Right forelimb (tissue), 1 donor: ENCODE data around the gene ATM.
"Not testable (repeated sequence)": the region's sequence is repeated elsewhere in the genome, so short reads cannot be mapped to it uniquely, and the experiment has no call there.

ENCODE experiments used
- DNase-seq: peaks from one replicate; pipeline ENCODE4 v3.0.0-alpha.2; 2018

The ATM gene

DNA sequence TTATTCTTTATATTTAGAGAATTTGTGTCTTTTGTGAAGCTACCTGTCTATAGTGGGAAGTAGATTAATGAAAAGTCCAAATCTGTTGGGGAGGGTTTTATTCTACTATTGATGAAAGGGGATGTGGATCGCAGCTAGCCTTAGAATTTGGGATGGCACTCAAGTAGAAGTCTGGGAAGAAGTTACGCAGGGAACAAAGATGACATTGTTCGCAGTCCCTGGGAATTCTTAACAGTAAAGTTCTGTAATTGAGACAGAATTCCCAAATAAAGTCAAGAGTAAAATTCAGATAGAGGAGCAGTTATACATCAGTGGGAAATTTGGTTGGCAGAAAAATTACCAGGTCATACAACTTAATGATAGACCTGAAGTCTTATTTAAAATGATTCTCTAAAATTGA lies 64.1 kb downstream of the ATM start:
- DNase-seq, result no peak

DNA sequence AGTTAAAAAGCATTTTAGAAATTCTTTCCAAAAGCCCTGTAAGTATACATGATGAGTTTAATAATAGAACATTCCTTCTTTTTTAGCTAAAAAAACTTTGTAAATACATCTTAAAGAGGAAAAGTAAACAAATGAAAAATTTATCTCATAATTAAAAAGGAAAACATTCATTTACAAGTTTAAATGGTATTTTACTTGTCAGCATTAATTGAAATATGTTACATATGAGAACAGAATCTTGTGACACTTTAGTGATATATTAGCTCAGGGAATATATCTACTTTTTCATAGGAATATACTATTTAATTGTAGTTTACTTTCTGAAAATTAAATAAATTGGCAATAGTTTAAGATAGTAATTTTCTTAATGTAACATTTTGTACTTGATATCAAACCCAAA lies 66.2 kb downstream of the ATM start:
- not testable (repeated sequence) for DNase-seq

DNA sequence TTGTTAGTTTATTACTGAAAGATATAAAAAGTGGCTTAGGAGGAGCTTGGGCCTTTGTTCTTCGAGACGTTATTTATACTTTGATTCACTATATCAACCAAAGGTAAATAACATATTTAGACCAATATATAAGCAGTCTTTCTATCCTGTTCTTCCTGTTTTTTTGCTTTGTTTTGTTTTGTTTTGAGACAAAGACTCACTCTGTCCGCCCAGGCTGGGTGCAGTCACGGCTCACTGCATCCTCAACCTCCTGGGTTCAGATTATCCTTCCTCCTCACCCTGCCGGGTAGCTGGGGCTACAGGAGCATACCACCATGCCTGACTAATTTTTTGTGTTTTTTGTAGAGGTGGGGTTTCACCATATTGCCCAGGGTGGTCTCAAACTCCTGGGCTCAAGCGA lies 66.8 kb downstream of the ATM start:
- DNase-seq, result no peak

DNA sequence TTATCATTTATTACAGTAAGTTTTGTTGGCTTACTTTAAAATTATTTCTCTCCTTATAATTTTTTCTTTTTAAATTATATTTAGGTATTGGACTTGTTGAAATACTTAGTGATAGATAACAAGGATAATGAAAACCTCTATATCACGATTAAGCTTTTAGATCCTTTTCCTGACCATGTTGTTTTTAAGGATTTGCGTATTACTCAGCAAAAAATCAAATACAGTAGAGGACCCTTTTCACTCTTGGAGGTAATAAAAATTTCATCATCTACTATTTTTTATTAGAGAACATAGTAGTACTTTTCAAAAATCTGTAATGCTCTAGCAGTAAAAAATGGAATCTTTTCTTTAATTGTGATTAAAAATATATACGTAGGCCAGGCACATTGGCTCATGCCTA lies 70.4 kb downstream of the ATM start:
- no peak for DNase-seq

DNA sequence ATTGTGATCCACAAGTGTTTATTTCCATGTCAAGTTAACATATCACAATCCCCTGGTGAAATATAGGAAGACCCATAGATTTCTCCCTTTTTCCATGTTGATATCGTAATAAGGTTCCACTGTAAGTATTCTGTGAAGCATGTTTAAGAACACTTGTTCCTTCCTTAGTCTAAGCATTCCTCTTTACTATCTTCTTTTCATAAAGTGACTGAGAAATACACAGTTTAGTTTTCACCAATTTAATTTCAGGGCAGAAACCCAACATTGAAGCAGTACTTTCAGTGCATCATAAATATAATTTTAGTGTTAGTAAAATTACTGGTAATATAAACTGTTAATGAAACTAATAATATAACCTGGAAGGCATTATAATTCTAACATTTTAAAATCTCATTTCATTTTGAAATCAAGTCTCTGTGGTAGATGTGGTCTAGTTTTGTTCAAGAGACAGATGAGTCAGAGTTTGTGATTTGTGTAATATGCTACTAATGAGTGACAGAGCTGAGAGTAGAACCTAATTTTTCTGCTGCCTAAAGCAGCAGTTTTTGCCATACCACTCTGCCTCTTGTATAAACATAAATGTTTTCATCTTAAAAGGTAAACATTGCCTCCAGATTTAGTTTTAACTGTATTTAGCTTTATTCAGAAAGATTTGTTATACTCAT lies 79.4 kb downstream of the ATM start:
- no peak for DNase-seq

DNA sequence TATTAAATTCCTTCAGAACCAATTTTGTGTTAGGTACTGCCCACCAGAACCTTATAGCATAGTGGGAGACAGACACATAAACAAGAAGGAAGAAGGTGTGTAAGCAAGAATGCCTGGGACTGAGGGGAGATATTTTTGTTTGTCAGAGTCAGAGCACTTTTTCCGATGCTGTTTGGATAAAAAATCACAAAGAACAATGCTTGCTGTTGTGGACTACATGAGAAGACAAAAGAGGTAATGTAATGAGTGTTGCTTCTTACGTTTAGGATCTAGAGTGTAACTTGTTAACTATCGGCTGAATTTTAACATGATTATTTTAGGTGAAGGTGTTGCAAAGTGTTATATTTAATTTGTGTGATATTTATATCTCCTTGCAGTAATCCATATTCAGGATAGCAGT lies 84.9 kb downstream of the ATM start:
- no peak for DNase-seq

DNA sequence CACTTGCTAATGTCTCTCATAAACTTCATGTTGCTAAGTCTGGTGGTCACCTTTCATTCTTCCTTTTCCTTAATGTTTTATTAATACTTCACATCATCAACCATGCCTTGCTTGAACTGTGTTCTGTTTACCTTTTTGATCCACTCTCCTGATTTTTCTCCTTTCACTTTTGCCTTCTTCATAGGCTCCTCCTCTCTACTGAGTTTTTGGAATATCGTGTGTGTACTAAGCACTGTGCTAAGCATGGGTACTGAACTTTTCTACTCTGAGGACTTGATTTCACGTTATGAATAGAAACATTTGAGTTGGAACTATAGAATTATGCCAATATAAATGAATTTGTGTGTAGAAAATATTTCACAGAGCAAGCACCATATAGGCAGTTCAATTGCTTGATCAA lies 90.6 kb downstream of the ATM start:
- DNase-seq, result no peak

DNA sequence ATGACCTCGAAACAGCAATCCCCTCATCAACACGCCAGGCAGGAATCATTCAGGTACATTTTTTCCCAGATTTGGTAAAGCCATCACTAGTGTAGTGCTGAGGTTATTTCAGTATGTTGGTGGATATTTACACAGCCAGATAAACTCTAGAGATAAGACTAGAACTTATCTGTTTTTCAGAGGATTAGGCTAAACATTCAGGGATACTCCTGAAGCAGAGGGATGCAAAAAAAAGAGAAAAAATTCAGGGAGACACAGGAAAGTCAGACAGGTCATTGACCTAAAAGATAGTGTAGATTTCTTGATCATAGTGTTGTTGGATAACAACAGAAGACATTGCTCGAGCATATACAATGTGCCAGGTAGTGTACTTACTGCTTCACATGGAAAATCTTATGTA lies 93.2 kb downstream of the ATM start:
- DNase-seq, result no peak

DNA sequence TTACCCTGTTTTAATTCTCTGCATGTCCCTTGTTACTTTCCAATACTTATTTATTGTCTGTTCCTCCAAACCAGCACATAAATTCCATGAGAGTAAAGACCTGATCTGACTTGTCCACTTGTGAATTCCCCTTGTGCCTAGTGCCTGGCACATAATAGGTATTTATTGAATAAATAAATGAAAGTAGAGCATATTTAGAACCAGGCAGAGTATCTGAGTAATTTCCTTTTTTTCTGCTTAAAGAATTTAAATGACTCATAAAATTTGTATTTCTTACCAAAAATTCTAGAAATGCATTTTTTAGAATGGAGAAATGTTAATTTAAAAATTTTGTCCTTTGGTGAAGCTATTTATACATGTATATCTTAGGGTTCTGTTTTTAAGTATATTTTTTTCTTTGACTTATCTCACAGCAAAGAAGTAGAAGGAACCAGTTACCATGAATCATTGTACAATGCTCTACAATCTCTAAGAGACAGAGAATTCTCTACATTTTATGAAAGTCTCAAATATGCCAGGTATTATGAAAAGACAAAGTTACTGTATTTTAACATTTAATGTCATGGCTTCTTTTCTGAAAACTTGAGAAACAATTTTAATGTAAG lies 96.8 kb downstream of the ATM start:
- DNase-seq, result no peak

DNA sequence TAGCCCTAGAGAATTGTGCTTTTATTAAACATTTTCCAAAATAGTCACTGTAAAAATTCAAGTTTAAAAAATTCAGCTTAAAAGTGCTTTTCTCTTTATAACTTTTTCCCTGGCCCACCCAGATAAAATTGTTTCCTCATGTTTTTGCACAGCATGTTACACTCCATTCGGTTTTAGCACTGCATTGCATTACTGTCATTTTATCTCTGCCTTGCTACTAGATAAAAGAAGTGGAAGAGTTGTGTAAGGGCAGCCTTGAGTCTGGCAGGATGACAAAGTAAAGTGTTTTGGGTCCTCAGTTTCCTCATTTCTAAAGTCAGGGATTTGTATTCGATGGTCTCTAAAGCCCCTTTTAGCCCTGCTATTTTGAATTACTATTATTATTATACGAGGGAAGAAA lies 99.8 kb downstream of the ATM start:
- no peak for DNase-seq

DNA sequence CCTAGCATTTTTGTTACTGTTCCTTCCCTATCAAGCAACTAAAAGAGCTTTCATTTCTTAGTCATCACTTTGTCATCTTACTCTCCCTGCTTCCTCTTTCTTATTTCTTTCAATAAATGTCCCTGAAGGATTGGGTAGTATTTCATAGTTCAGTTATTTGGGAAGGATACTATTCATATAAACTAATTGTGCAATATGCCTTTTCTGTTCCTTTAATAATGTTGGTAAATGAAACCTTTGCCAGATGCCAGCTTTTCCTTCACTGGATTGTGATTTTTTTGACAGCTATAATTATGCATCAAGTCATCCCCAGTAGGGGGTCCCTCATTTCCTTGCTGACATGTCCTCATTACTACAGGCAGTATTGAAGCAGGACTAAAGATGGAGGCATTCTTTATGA lies 101.7 kb downstream of the ATM start:
- DNase-seq, result no peak

DNA sequence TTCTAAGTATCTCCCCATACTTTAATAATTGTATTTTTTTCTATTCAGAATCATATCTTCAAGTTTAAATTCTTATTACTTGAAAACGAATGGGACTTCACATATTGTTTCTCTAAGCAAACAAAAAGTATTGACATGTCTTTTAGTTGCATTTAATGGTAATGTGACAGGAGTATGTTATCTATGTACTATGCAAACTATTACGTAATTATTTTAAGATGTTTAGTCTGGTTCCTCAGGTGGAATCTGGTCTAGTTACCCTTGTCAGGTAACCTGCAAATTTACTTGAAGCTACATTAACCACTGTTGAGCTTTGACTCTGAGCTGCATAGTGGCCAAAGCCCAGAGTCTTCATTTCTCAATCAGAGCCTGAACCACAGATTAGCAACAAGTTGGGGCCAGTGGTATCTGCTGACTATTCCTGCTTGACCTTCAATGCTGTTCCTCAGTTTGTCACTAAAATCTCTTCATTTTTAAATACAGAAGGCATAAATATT lies 110.6 kb downstream of the ATM start:
- no peak for DNase-seq

DNA sequence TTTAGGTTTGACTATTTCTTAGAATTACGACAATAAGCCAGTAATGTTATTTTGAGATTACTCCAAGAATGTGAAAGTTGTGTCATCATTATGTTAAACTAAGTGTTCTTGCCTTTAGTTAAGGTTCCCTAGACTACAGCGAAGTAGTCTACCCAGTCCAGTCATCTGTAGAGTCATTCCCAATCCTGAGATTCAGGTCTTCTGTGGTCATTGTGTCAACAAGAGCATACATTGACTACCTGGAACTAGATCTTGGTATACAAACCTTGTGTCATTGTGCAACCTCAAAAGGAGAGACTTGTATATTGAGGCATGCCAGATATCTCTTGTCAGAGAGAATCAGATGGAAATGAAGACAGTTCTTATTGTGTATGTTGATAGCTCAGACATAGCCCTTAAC lies 115.9 kb downstream of the ATM start:
- DNase-seq, result no peak

DNA sequence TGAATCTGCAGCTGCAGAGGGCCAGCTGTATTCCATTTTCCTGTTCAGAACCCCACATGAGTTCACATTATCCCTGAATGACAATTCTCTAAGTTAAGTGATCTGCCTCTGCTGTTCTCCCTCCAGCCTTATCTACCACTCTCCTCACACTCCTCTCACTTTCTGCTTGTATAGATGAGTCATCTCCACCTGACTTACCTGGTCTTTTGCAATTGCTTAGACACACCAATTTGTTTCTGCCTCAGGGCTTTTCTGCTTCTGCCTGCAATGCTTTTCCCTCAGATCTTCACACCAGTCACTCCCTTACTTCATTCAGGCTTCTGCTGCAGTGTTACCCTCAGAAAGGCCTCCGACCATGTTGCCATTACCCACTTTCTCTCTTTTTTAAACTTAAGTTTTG lies 118.1 kb downstream of the ATM start:
- no peak for DNase-seq

DNA sequence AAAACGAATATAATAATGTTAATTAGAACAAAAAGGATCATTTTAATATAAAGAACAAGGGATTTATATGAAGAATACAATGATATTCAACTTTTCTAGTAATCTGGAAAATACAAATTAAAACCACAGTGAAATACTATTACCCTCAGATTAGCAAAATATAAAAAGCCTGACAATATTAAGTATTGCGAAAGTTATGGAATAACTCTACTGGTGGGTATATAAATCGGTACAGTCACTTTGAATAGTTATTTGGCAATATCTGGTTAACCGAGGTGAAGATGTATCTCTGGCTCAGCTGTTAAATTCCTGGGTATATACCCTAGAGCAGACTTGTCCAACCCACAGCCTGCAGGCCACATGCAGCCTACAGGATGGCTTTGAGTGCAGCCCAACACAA lies 118.8 kb downstream of the ATM start:
- no peak for DNase-seq

DNA sequence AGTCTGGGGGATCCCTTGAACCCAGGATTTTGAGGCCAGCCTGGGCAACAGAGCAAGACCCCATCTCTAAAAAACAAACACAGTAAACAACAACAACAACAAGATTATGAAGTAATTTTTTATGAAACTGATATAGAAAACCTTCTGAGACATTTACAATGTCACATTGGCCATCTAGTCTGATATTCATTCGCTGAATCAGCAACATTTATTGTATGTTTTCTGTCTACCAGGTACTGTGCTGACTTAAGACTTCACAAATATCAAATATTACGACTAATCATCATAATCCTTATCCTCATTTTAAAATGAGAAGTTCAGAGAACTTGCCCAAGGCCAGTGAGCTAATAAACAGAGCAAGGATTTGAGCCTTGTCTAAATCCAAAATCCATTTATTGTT lies 120.8 kb downstream of the ATM start:
- DNase-seq, result no peak

DNA sequence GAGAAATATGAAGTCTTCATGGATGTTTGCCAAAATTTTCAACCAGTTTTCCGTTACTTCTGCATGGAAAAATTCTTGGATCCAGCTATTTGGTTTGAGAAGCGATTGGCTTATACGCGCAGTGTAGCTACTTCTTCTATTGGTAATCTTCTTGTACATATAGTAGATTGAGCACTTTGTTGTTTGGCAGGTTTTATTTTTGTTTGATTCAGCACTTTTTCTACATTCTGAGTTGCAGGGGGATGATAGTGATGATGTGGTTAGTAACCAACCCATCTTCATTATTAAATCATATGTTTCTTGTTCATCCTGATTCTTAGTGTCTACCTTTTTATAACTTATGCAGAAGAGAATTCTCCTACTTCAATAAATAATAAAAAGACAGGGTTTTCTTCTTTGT lies 122.9 kb downstream of the ATM start:
- no peak for DNase-seq

DNA sequence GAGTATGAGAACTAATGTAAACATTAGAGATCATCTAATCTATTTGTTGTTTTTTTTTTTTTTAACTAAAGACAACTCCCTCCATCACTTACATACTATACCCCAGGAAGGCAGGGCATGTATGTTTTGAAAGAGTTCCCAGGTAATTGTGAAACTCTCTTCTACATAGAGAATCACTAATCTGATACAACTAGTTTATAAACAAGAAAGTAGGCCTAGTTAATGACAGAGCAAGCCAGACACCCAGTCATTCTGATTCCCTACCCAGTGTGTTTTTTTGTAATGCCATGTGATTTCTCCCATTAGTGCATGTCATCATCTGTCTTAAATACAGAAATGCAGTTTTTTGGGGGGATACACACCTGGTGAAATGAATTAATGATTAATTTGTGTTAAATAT lies 123.6 kb downstream of the ATM start:
- no peak for DNase-seq

DNA sequence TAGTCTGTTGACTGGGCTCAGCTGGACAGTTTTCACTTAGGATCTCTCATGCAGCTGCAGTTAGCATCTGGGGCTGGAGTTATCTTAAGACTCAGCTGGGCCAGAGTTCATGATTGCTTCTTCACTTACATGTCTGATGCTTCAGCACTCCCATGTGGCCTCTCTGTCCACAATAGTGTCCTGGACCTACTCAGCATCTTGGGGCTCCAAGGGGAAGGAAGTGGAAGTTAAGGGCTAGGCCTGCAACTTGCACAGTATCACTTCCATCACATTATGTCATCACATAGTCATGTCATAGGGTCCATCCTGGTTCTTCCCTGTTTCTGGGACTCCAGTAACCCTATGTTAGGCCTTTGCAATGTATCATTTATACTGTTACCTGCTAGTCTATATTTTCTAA lies 128.6 kb downstream of the ATM start:
- no peak for DNase-seq

DNA sequence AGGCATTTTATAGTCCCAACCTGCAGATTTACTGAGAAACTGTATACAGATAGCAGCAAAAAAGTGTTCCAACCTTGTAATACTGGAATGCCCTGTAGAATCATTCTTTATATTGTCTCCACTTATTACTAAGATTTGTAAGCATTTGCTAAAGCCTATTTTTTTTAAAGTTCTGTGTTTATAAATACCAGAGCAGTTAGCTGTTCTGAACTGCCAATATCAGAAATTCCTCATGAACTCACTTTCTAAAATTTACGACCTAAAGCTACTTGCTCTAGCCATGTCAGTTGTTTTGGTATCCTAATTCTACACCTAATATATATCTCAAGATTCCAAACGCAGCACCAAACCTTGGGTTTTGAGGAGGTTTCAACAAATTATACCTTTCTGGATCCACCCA lies 141.3 kb downstream of the ATM start:
- DNase-seq, result no peak

DNA sequence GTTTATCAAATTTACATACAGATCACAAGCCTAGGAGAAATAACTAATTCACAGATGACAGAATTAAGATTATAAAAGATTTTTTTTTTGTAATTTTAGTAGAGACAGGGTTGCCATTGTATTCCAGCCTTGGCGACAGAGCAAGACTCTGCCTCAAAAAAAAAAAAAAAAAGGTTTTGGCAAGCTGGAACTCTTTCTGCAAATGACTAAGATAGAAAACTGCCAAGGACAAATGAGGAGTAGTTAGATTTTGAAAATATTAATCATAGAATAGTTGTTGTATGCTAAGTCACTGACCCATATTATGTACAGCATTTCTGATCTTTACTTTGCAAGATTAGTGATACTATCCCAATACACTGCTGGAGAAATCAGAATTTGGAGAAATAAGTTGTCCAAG lies 145.3 kb downstream of the ATM start:
- DNase-seq, result no peak

DNA sequence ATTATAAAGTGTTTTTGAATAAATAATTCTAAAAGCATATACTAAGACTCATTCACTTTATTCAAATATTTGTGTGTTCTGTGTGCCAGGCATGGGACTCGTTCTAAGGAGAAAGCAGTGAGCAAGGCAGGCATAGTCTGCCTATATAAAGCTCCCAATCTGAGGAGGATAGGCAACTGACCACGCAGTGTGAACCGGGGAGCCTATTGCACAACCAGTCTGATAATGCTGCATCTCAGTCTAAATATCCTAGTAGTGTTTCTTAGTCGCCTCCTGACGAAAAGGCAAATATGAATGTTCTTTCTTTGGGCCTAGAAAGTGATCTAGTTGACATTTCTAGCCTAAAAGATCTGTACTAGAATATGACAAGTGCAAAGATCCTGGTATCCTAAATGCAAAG lies 146.2 kb downstream of the ATM start:
- DNase-seq, result no peak

DNA sequence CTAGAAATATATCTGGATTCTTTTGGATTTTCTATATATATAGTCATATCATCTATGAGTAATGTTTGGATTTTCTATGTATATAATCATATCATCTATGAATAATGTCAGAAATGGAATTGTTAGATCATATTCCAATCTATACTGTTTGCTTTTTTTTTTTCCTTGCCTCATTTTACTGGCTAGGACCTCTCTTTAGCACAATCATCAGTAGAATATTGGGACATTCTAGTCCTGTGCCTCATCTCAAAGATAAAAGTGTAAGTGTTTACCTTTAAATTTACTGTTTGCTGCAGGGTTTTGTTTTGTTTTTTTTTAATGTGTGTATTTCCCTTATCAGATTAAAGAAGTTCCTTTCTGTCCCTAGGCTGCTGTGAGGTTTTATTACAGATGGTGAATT lies 147.4 kb downstream of the ATM start:
- DNase-seq, result no peak

DNA sequence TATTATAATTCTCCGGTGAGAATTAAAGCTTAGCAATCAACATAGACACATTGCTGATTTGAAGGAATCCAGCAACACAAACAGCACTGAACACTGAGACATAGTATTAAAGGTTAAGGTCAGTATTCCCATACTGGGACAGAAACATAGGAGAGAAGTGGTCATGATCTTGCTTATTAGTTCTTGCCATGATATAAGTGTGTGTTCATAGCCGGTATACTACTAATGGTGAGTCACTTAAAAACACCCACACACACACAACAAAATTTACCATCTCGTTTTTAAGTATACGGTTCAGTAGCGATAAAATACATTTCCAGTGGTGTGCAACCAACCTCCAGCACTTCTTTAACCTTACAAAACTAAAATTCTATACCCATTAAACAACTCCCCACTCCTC lies 148.1 kb downstream of the ATM start:
- no peak for DNase-seq

DNA sequence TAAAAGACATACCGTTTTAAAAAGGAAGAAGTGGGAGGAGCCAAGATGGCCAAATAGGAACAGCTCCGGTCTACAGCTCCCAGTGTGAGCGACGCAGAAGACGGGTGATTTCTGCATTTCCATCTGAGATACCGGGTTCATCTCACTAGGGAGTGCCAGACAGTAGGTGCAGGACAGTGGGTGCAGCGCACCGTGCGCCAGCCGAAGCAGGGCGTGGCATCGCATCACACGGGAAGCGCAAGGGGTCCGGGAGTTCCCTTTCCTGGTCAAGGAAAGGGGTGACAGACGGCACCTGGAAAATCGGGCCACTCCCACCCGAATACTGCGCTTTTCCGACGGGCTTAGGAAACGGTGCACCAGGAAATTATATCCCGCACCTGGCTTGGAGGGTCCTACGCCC lies 150.6 kb downstream of the ATM start:
- not testable (repeated sequence) for DNase-seq
